AG09319 (cell line): ENCODE data around the gene LGR6.

Source experiments
- DNase-seq: peaks from one replicate; pipeline ENCODE4 v3.0.0-alpha.2; 2010; ENCODE audit warnings: low read depth; ENCODE audit errors: extremely low read depth
- TF ChIP-seq, protein P1 (sequence below): IDR thresholded peaks from 2 replicates; pipeline ENCODE4 v1.5.1; 2011; ENCODE audit warnings: low read depth, mild to moderate bottlenecking, inconsistent platforms, low read length, moderate library complexity

LGR6 gene

GRCh38 chr1:202315576-202316168 is 122.1 kb downstream of the LGR6 start:
- TF ChIP-seq, protein P1, sequence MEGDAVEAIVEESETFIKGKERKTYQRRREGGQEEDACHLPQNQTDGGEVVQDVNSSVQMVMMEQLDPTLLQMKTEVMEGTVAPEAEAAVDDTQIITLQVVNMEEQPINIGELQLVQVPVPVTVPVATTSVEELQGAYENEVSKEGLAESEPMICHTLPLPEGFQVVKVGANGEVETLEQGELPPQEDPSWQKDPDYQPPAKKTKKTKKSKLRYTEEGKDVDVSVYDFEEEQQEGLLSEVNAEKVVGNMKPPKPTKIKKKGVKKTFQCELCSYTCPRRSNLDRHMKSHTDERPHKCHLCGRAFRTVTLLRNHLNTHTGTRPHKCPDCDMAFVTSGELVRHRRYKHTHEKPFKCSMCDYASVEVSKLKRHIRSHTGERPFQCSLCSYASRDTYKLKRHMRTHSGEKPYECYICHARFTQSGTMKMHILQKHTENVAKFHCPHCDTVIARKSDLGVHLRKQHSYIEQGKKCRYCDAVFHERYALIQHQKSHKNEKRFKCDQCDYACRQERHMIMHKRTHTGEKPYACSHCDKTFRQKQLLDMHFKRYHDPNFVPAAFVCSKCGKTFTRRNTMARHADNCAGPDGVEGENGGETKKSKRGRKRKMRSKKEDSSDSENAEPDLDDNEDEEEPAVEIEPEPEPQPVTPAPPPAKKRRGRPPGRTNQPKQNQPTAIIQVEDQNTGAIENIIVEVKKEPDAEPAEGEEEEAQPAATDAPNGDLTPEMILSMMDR: peak; percentile 100
- peak; percentile 28 for DNase-seq

GRCh38 chr1:202316186-202316585 is 122.6 kb downstream of the LGR6 start:
- no peak for DNase-seq
- TF ChIP-seq, protein P1: no peak

GRCh38 chr1:202317941-202318925 is 124.6 kb downstream of the LGR6 start:
- no peak for DNase-seq

GRCh38 chr1:202319381-202320080 is 125.9 kb downstream of the LGR6 start:
- DNase-seq: no peak
- TF ChIP-seq, protein P1: no peak

More at GRCh38 chr1:202317941-202318925, 124.6 kb downstream of the LGR6 start:
- TF ChIP-seq, protein P1: no peak

DNA sequence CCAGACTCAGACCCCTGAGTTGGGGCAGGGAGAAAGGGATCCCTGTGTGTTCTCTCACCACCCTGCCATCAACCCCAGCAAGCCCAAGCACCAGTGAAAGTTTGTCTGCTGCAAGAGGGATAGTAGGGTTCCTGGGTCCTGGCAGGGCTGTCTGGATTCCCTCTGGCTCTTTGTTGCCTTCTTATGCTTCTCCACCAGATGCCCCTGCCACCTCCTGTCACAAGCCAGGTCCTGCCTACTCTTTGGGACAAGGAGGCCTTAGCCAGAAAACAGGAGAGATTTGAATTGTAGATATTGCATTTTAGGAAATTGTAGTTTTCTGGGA is 126.4 kb downstream of the LGR6 start:
- no peak for DNase-seq

GRCh38 chr1:202323731-202324130 is 130.1 kb downstream of the LGR6 start:
- DNase-seq: no peak
- TF ChIP-seq, protein P1: no peak

More for the DNA sequence above, 126.4 kb downstream of the LGR6 start:
- TF ChIP-seq, protein P1: no peak

- TF ChIP-seq, protein P1: no peak
Observed at GRCh38 chr1:202324646-202325045, 131.0 kb downstream of the LGR6 start.

More at GRCh38 chr1:202324646-202325045, 131.0 kb downstream of the LGR6 start:
- DNase-seq: no peak
